ENCODE results near the gene MGAT1. TPM values are rescaled to one million over a fixed set of nuclear protein-coding genes. Genes with fewer than 3 reads are reported as not detected.

The MGAT1 gene
- total RNA-seq, 6 experiments from 2014 or later, result 99.7 to 136 (median 106) TPM

DNA sequence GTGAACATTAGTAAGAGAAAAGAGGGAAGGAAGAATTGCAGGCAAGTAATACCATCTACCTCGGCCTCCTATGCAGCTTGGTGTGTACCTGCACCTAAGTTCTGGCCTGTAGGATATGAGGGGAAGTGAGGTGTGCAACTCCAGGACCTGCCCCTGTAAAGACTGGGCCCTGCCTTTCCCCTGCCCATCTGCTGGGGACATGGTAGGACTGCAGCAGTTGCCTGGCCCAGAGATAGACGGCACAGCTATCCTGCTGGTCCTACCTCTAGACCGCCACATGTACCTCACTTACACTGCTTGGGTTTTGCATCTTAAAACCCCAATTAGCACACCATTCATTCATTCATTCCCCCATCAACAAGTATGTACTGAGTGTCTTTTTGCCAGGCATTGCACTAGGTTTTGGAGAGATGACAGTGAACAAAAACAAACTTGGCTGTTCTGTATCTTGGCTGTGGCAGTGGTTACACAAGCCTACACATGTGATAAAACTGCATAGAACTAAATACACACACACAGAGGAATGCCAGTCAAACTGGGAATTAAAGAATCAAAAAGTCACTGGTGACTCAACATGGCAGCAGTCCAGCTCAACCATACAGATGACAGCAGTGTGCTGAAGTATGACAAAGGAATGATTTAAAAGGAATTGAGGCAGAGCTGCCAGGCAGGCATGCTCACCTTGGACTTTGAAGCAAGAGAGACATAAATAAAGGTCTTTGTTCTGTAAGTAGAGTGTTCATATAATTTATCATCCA lies 23.3 kb upstream of the MGAT1 start:
- ATAC-seq (peak; percentile 43 to 75 (median 62)), DNase-seq (peak in 2 of 3 donors; percentile 64 to 69)
- Histone ChIP-seq H3K27ac (peak overlapping the region in 2 of 3 donors; percentile 10 to 41), H3K4me3 (no peak overlapping the region), H3K4me1 (peaks cover 0 to 13% (median 0%) of the 10 kb centered on the region in 4 donors), H3K27me3 (no peaks in the 10 kb centered on the region), H3K9me3 (no peaks in the 10 kb centered on the region), H3K36me3 (no peaks in the 10 kb centered on the region)
- TF ChIP-seq, protein P1, sequence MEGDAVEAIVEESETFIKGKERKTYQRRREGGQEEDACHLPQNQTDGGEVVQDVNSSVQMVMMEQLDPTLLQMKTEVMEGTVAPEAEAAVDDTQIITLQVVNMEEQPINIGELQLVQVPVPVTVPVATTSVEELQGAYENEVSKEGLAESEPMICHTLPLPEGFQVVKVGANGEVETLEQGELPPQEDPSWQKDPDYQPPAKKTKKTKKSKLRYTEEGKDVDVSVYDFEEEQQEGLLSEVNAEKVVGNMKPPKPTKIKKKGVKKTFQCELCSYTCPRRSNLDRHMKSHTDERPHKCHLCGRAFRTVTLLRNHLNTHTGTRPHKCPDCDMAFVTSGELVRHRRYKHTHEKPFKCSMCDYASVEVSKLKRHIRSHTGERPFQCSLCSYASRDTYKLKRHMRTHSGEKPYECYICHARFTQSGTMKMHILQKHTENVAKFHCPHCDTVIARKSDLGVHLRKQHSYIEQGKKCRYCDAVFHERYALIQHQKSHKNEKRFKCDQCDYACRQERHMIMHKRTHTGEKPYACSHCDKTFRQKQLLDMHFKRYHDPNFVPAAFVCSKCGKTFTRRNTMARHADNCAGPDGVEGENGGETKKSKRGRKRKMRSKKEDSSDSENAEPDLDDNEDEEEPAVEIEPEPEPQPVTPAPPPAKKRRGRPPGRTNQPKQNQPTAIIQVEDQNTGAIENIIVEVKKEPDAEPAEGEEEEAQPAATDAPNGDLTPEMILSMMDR (IDR thresholded peaks at IDR 0.05), result no peak
- TF ChIP-seq POLR2A (IDR thresholded peaks at IDR 0.05), result no peak
- intact Hi-C loops (cut with DNase I), result no loop called here
- WGBS (ENCODE audit: insufficient coverage, low coverage, low lambda C conversion rate, missing lambda C conversion rate), result 71% methylated on average over 1 of the region's 3 CpGs

GRCh38 chr5:180824630-180825476 lies 22.2 kb upstream of the MGAT1 start:
- WGBS (ENCODE audit: insufficient coverage, low coverage, low lambda C conversion rate, missing lambda C conversion rate), result 68% methylated on average over 10 of the region's 10 CpGs

GRCh38 chr5:180823940-180824629 lies 21.5 kb upstream of the MGAT1 start:
- TF ChIP-seq, protein P1 (IDR thresholded peaks at IDR 0.05), result no peak
- TF ChIP-seq POLR2A (IDR thresholded peaks at IDR 0.05), result no peak
- DNase-seq (no peak), ATAC-seq (no peak)
- H3K4me1 ChIP-seq, result peaks cover 0 to 13% (median 0%) of the 10 kb centered on the region in 4 donors
- no peaks in the 10 kb centered on the region for H3K9me3 ChIP-seq
- intact Hi-C loops (cut with DNase I), result no loop called here
- H3K4me3 ChIP-seq, result no peak overlapping the region
- H3K27ac ChIP-seq, result peak overlapping the region in 1 of 3 donors; percentile 20
- 71% methylated on average over 6 of the region's 6 CpGs for whole genome bisulfite sequencing (ENCODE audit: insufficient coverage, low coverage, low lambda C conversion rate, missing lambda C conversion rate)
- H3K27me3 ChIP-seq, result no peaks in the 10 kb centered on the region
- no peaks in the 10 kb centered on the region for H3K36me3 ChIP-seq

More at GRCh38 chr5:180824630-180825476, 22.2 kb upstream of the MGAT1 start:
- Histone ChIP-seq H3K4me1 (peaks cover 0 to 13% (median 0%) of the 10 kb centered on the region in 4 donors), H3K9me3 (no peaks in the 10 kb centered on the region), H3K27me3 (no peaks in the 10 kb centered on the region), H3K4me3 (no peak overlapping the region), H3K36me3 (no peaks in the 10 kb centered on the region), H3K27ac (peak overlapping the region in 1 of 3 donors; percentile 20)
- DNase-seq (no peak), ATAC-seq (no peak)
- TF ChIP-seq, protein P1 (IDR thresholded peaks at IDR 0.05), result no peak
- no peak for TF ChIP-seq POLR2A (IDR thresholded peaks at IDR 0.05)
- intact Hi-C loops (cut with DNase I), result no loop called here

GRCh38 chr5:180823346-180823745 lies 20.7 kb upstream of the MGAT1 start:
- H3K27ac ChIP-seq, result no peak overlapping the region
- ATAC-seq (no peak), DNase-seq (no peak)

More at GRCh38 chr5:180823346-180823745, 20.7 kb upstream of the MGAT1 start:
- intact Hi-C loops (cut with DNase I), result no loop called here
- Histone ChIP-seq H3K36me3 (no peaks in the 10 kb centered on the region), H3K4me1 (peaks cover 0 to 13% (median 0%) of the 10 kb centered on the region in 4 donors), H3K9me3 (no peaks in the 10 kb centered on the region), H3K4me3 (no peak overlapping the region), H3K27me3 (no peaks in the 10 kb centered on the region)
- WGBS (ENCODE audit: insufficient coverage, low coverage, low lambda C conversion rate, missing lambda C conversion rate), result 100% methylated on average over 1 of the region's 7 CpGs
- TF ChIP-seq POLR2A (IDR thresholded peaks at IDR 0.05), result no peak
- TF ChIP-seq, protein P1 (IDR thresholded peaks at IDR 0.05), result no peak
